ENCODE data around the gene SYNPR.

The SYNPR gene

GRCh38 chr3:63593779-63594178 lies 315.7 kb downstream of the SYNPR start:
- Histone ChIP-seq H3K4me3 (ENCODE audit: low read length) (no peak overlapping the region), H3K9ac (ENCODE audit: low read depth, low read length) (no peak overlapping the region), H3K27me3 (ENCODE audit: insufficient read depth, low read length) (no peaks in the 10 kb centered on the region), H3K36me3 (ENCODE audit: insufficient read depth, low read depth, low read length) (no peaks in the 10 kb centered on the region), H3K9me3 (ENCODE audit: insufficient read depth, low read depth, low read length) (peaks cover 6% of the 10 kb centered on the region; the same call in 1 of the 2 replicates), H3K4me1 (ENCODE audit: insufficient read depth, low read length) (no peaks in the 10 kb centered on the region), H3K27ac (ENCODE audit: low read length) (no peak overlapping the region)

GRCh38 chr3:63595221-63595620 lies 317.1 kb downstream of the SYNPR start:
- no peaks in the 10 kb centered on the region for H3K9me3 ChIP-seq (ENCODE audit: insufficient read depth, low read depth, low read length)
- H3K27ac ChIP-seq (ENCODE audit: low read length) = no peak overlapping the region
- no peaks in the 10 kb centered on the region for H3K4me1 ChIP-seq (ENCODE audit: insufficient read depth, low read length)
- H3K4me3 ChIP-seq (ENCODE audit: low read length) = no peak overlapping the region
- H3K9ac ChIP-seq (ENCODE audit: low read depth, low read length) = no peak overlapping the region
- no peaks in the 10 kb centered on the region for H3K36me3 ChIP-seq (ENCODE audit: insufficient read depth, low read depth, low read length)
- H3K27me3 ChIP-seq (ENCODE audit: insufficient read depth, low read length) = no peaks in the 10 kb centered on the region

- Histone ChIP-seq H3K9ac (ENCODE audit: low read depth, low read length) (no peak overlapping the region), H3K4me1 (ENCODE audit: insufficient read depth, low read length) (no peaks in the 10 kb centered on the region), H3K9me3 (ENCODE audit: insufficient read depth, low read depth, low read length) (no peaks in the 10 kb centered on the region), H3K4me3 (ENCODE audit: low read length) (no peak overlapping the region), H3K27ac (ENCODE audit: low read length) (no peak overlapping the region), H3K36me3 (ENCODE audit: insufficient read depth, low read depth, low read length) (no peaks in the 10 kb centered on the region), H3K27me3 (ENCODE audit: insufficient read depth, low read length) (no peaks in the 10 kb centered on the region)
Observed at GRCh38 chr3:63597019-63597418, 318.9 kb downstream of the SYNPR start.

- H3K27me3 ChIP-seq (ENCODE audit: insufficient read depth, low read length) = no peaks in the 10 kb centered on the region
Observed at GRCh38 chr3:63607716-63608115, 329.6 kb downstream of the SYNPR start.

GRCh38 chr3:63609408-63609807 lies 331.3 kb downstream of the SYNPR start:
- Histone ChIP-seq H3K27me3 (ENCODE audit: insufficient read depth, low read length) (no peaks in the 10 kb centered on the region), H3K9me3 (ENCODE audit: insufficient read depth, low read depth, low read length) (no peaks in the 10 kb centered on the region), H3K9ac (ENCODE audit: low read depth, low read length) (no peak overlapping the region), H3K4me3 (ENCODE audit: low read length) (no peak overlapping the region), H3K27ac (ENCODE audit: low read length) (no peak overlapping the region), H3K36me3 (ENCODE audit: insufficient read depth, low read depth, low read length) (no peaks in the 10 kb centered on the region), H3K4me1 (ENCODE audit: insufficient read depth, low read length) (no peaks in the 10 kb centered on the region)

More at GRCh38 chr3:63607716-63608115, 329.6 kb downstream of the SYNPR start:
- Histone ChIP-seq H3K9ac (ENCODE audit: low read depth, low read length) (no peak overlapping the region), H3K27ac (ENCODE audit: low read length) (no peak overlapping the region), H3K9me3 (ENCODE audit: insufficient read depth, low read depth, low read length) (no peaks in the 10 kb centered on the region), H3K4me3 (ENCODE audit: low read length) (no peak overlapping the region), H3K4me1 (ENCODE audit: insufficient read depth, low read length) (no peaks in the 10 kb centered on the region), H3K36me3 (ENCODE audit: insufficient read depth, low read depth, low read length) (no peaks in the 10 kb centered on the region)

GRCh38 chr3:63609834-63610233 lies 331.7 kb downstream of the SYNPR start:
- H3K9me3 ChIP-seq (ENCODE audit: insufficient read depth, low read depth, low read length) = no peaks in the 10 kb centered on the region
- H3K27me3 ChIP-seq (ENCODE audit: insufficient read depth, low read length) = no peaks in the 10 kb centered on the region
- no peaks in the 10 kb centered on the region for H3K4me1 ChIP-seq (ENCODE audit: insufficient read depth, low read length)
- H3K27ac ChIP-seq (ENCODE audit: low read length) = no peak overlapping the region
- H3K4me3 ChIP-seq (ENCODE audit: low read length) = no peak overlapping the region
- H3K36me3 ChIP-seq (ENCODE audit: insufficient read depth, low read depth, low read length) = no peaks in the 10 kb centered on the region
- no peak overlapping the region for H3K9ac ChIP-seq (ENCODE audit: low read depth, low read length)

- Histone ChIP-seq H3K4me3 (ENCODE audit: low read length) (no peak overlapping the region), H3K9me3 (ENCODE audit: insufficient read depth, low read depth, low read length) (no peaks in the 10 kb centered on the region), H3K36me3 (ENCODE audit: insufficient read depth, low read depth, low read length) (no peaks in the 10 kb centered on the region), H3K27ac (ENCODE audit: low read length) (no peak overlapping the region), H3K9ac (ENCODE audit: low read depth, low read length) (no peak overlapping the region), H3K4me1 (ENCODE audit: insufficient read depth, low read length) (no peaks in the 10 kb centered on the region), H3K27me3 (ENCODE audit: insufficient read depth, low read length) (no peaks in the 10 kb centered on the region)
Observed at GRCh38 chr3:63611382-63611781, 333.3 kb downstream of the SYNPR start.

GRCh38 chr3:63613561-63613960 lies 335.5 kb downstream of the SYNPR start:
- Histone ChIP-seq H3K4me1 (ENCODE audit: insufficient read depth, low read length) (0 out of 2 replicates have a peak, but pooled peaks cover 3% of the 10 kb centered on the region), H3K9me3 (ENCODE audit: insufficient read depth, low read depth, low read length) (no peaks in the 10 kb centered on the region), H3K36me3 (ENCODE audit: insufficient read depth, low read depth, low read length) (no peaks in the 10 kb centered on the region), H3K9ac (ENCODE audit: low read depth, low read length) (no peak overlapping the region), H3K4me3 (ENCODE audit: low read length) (no peak overlapping the region), H3K27me3 (ENCODE audit: insufficient read depth, low read length) (no peaks in the 10 kb centered on the region), H3K27ac (ENCODE audit: low read length) (no peak overlapping the region)

GRCh38 chr3:63617391-63617790 lies 339.3 kb downstream of the SYNPR start:
- no peak overlapping the region for H3K9ac ChIP-seq (ENCODE audit: low read depth, low read length)
- no peaks in the 10 kb centered on the region for H3K36me3 ChIP-seq (ENCODE audit: insufficient read depth, low read depth, low read length)
- H3K27ac ChIP-seq (ENCODE audit: low read length) = no peak overlapping the region
- no peak overlapping the region for H3K4me3 ChIP-seq (ENCODE audit: low read length)
- H3K27me3 ChIP-seq (ENCODE audit: insufficient read depth, low read length) = no peaks in the 10 kb centered on the region
- no peaks in the 10 kb centered on the region for H3K9me3 ChIP-seq (ENCODE audit: insufficient read depth, low read depth, low read length)
- peaks cover 5% of the 10 kb centered on the region; the same call in 1 of the 2 replicates for H3K4me1 ChIP-seq (ENCODE audit: insufficient read depth, low read length)

- H3K9me3 ChIP-seq (ENCODE audit: insufficient read depth, low read depth, low read length) = no peaks in the 10 kb centered on the region
- H3K27me3 ChIP-seq (ENCODE audit: insufficient read depth, low read length) = no peaks in the 10 kb centered on the region
- no peak overlapping the region for H3K4me3 ChIP-seq (ENCODE audit: low read length)
- no peaks in the 10 kb centered on the region for H3K36me3 ChIP-seq (ENCODE audit: insufficient read depth, low read depth, low read length)
- peaks cover 11% of the 10 kb centered on the region for H3K4me1 ChIP-seq (ENCODE audit: insufficient read depth, low read length)
- no peak overlapping the region for H3K9ac ChIP-seq (ENCODE audit: low read depth, low read length)
- H3K27ac ChIP-seq (ENCODE audit: low read length) = no peak overlapping the region
Observed at GRCh38 chr3:63624941-63625560, 346.9 kb downstream of the SYNPR start.

GRCh38 chr3:63631670-63632069 lies 353.6 kb downstream of the SYNPR start:
- H3K4me3 ChIP-seq (ENCODE audit: low read length) = no peak overlapping the region
- H3K36me3 ChIP-seq (ENCODE audit: insufficient read depth, low read depth, low read length) = no peaks in the 10 kb centered on the region
- no peak overlapping the region for H3K9ac ChIP-seq (ENCODE audit: low read depth, low read length)
- no peaks in the 10 kb centered on the region for H3K4me1 ChIP-seq (ENCODE audit: insufficient read depth, low read length)
- no peaks in the 10 kb centered on the region for H3K9me3 ChIP-seq (ENCODE audit: insufficient read depth, low read depth, low read length)
- no peaks in the 10 kb centered on the region for H3K27me3 ChIP-seq (ENCODE audit: insufficient read depth, low read length)
- H3K27ac ChIP-seq (ENCODE audit: low read length) = no peak overlapping the region

- Histone ChIP-seq H3K36me3 (ENCODE audit: insufficient read depth, low read depth, low read length) (no peaks in the 10 kb centered on the region), H3K27me3 (ENCODE audit: insufficient read depth, low read length) (no peaks in the 10 kb centered on the region)
Observed at GRCh38 chr3:63635186-63635585, 357.1 kb downstream of the SYNPR start.

More at GRCh38 chr3:63635186-63635585, 357.1 kb downstream of the SYNPR start:
- Histone ChIP-seq H3K9ac (ENCODE audit: low read depth, low read length) (no peak overlapping the region), H3K4me1 (ENCODE audit: insufficient read depth, low read length) (no peaks in the 10 kb centered on the region), H3K27ac (ENCODE audit: low read length) (no peak overlapping the region), H3K4me3 (ENCODE audit: low read length) (no peak overlapping the region), H3K9me3 (ENCODE audit: insufficient read depth, low read depth, low read length) (no peaks in the 10 kb centered on the region; the same call in 1 of the 2 replicates)
